PFSK-1 (cell line): ENCODE data around the gene ZNF630.

Experiments used
- FOXP2 ChIP-seq: optimal IDR thresholded peaks from 2 replicates; pipeline ENCODE3; 2011; ENCODE audit warnings: borderline replicate concordance, control low read depth, inconsistent platforms; ENCODE audit not compliant: insufficient read depth; ENCODE audit errors: extremely low read length, extremely low read depth
- POLR2AphosphoS5 ChIP-seq: IDR thresholded peaks from 2 replicates; pipeline ENCODE4 v1.6.1; 2012; ENCODE audit warnings: low read depth, mild to moderate bottlenecking, control low read depth, low read length, moderate library complexity
- REST ChIP-seq, 2 experiments: IDR thresholded peaks; 2 replicates each; pipeline versions ENCODE4 v1.6.1 to v1.8.0; 2011 to 2012; ENCODE audit warnings: low read depth in 2 of 2, low read length in 2 of 2, control low read depth in 1 of 2, inconsistent platforms in 1 of 2, mild to moderate bottlenecking in 1 of 2, moderate library complexity in 1 of 2; ENCODE audit not compliant: insufficient read depth in 1 of 2
- SIN3A ChIP-seq: IDR thresholded peaks from 2 replicates; pipeline ENCODE4 v1.6.1; 2012; ENCODE audit warnings: mild to moderate bottlenecking, low read length, moderate library complexity, borderline replicate concordance; ENCODE audit not compliant: insufficient read depth
- TAF1 ChIP-seq: IDR thresholded peaks from 2 replicates; pipeline ENCODE4 v1.6.1; 2012; ENCODE audit warnings: low read length, control low read depth, borderline replicate concordance; ENCODE audit not compliant: insufficient read depth

ZNF630 gene

GRCh38 chrX:48046846-48047245 lies 24.6 kb downstream of the ZNF630 start:
- TF ChIP-seq POLR2AphosphoS5 (no peak), FOXP2 (no peak), TAF1 (no peak), REST (IDR thresholded peaks at IDR 0.05; ENCODE audit: insufficient read depth in 1 of 2, low read depth in 2 of 2, low read length in 2 of 2) (no peak), SIN3A (no peak)

- TF ChIP-seq REST (IDR thresholded peaks at IDR 0.05; ENCODE audit: insufficient read depth in 1 of 2, low read depth in 2 of 2, low read length in 2 of 2) = no peak
- no peak for TF ChIP-seq POLR2AphosphoS5
- no peak for TF ChIP-seq TAF1
- TF ChIP-seq SIN3A = no peak
- TF ChIP-seq FOXP2 = no peak
These were observed 25.8 kb downstream of the ZNF630 start for GRCh38 chrX:48045410-48046311.

- TF ChIP-seq REST (IDR thresholded peaks at IDR 0.05; ENCODE audit: insufficient read depth in 1 of 2, low read depth in 2 of 2, low read length in 2 of 2) = no peak
- no peak for TF ChIP-seq POLR2AphosphoS5
- TF ChIP-seq TAF1 = no peak
- no peak for TF ChIP-seq FOXP2
- no peak for TF ChIP-seq SIN3A
These were observed 28.4 kb downstream of the ZNF630 start for GRCh38 chrX:48043056-48043455.

DNA sequence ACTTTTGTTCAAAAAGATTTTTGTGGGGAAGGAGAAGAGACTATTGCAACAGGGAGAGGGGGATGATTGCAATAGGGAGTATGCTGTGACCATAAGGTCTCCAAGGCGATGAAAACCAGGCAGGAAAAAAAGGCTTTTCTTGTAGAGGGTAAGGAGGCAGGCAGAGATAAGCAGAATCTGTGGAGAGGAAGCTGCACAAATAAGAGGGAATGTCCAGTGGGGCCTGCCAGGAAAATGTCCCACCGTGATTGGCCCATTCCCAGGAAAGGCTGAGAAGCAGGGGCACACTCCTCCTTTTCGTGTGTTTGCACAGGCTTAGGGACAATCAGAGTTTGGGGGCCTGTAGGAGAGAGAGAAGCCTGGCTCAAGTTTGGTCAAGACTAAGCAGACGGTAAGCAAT lies 35.5 kb downstream of the ZNF630 start:
- no peak for TF ChIP-seq POLR2AphosphoS5
- no peak for TF ChIP-seq SIN3A
- TF ChIP-seq TAF1 = no peak
- TF ChIP-seq REST (IDR thresholded peaks at IDR 0.05; ENCODE audit: insufficient read depth in 1 of 2, low read depth in 2 of 2, low read length in 2 of 2) = no peak
- TF ChIP-seq FOXP2 = no peak
